Measurements from ENCODE around the gene UBALD2.
"Not testable (repeated sequence)": the region's sequence is repeated elsewhere in the genome, so short reads cannot be mapped to it uniquely, and the experiment has no call there.

UBALD2 gene

GRCh38 chr17:76292567-76292966, 27.4 kb downstream of the UBALD2 start:
- H3K27ac Mint-ChIP-seq, result no peak overlapping the region
- DNase-seq (ENCODE audit: low spot score), result no peak
- H3K4me1 Mint-ChIP-seq (ENCODE audit: low read depth), result no peaks in the 10 kb centered on the region
- no peaks in the 10 kb centered on the region for H3K36me3 Mint-ChIP-seq (ENCODE audit: low read depth)
- no peak overlapping the region for H3K4me3 Mint-ChIP-seq
- H3K9me3 Mint-ChIP-seq, result no peaks in the 10 kb centered on the region
- no peaks in the 10 kb centered on the region for H3K27me3 Mint-ChIP-seq (ENCODE audit: low read depth)

- Mint-ChIP-seq H3K4me1 (ENCODE audit: low read depth) (no peaks in the 10 kb centered on the region), H3K36me3 (ENCODE audit: low read depth) (no peaks in the 10 kb centered on the region), H3K27ac (no peak overlapping the region), H3K9me3 (no peaks in the 10 kb centered on the region), H3K27me3 (ENCODE audit: low read depth) (no peaks in the 10 kb centered on the region), H3K4me3 (no peak overlapping the region)
- DNase-seq (ENCODE audit: low spot score), result no peak
Measured at GRCh38 chr17:76293106-76293505, 28.0 kb downstream of the UBALD2 start.

GRCh38 chr17:76296186-76296585, 31.0 kb downstream of the UBALD2 start:
- no peak overlapping the region for H3K4me3 Mint-ChIP-seq
- H3K9me3 Mint-ChIP-seq, result no peaks in the 10 kb centered on the region
- H3K27ac Mint-ChIP-seq, result peak overlapping the region; percentile 53
- H3K4me1 Mint-ChIP-seq (ENCODE audit: low read depth), result peaks cover 3% of the 10 kb centered on the region
- no peaks in the 10 kb centered on the region for H3K36me3 Mint-ChIP-seq (ENCODE audit: low read depth)
- no peak for DNase-seq (ENCODE audit: low spot score)
- H3K27me3 Mint-ChIP-seq (ENCODE audit: low read depth), result no peaks in the 10 kb centered on the region

GRCh38 chr17:76296889-76297288, 31.7 kb downstream of the UBALD2 start:
- no peak for DNase-seq (ENCODE audit: low spot score)
- H3K9me3 Mint-ChIP-seq, result no peaks in the 10 kb centered on the region
- H3K4me3 Mint-ChIP-seq, result no peak overlapping the region
- H3K36me3 Mint-ChIP-seq (ENCODE audit: low read depth), result no peaks in the 10 kb centered on the region
- H3K4me1 Mint-ChIP-seq (ENCODE audit: low read depth), result peaks cover 3% of the 10 kb centered on the region
- H3K27ac Mint-ChIP-seq, result no peak overlapping the region
- H3K27me3 Mint-ChIP-seq (ENCODE audit: low read depth), result no peaks in the 10 kb centered on the region

GRCh38 chr17:76297436-76297835, 32.3 kb downstream of the UBALD2 start:
- Mint-ChIP-seq H3K9me3 (no peaks in the 10 kb centered on the region), H3K36me3 (ENCODE audit: low read depth) (no peaks in the 10 kb centered on the region), H3K4me3 (no peak overlapping the region), H3K27me3 (ENCODE audit: low read depth) (no peaks in the 10 kb centered on the region), H3K27ac (no peak overlapping the region), H3K4me1 (ENCODE audit: low read depth) (peaks cover 3% of the 10 kb centered on the region)
- DNase-seq (ENCODE audit: low spot score), result no peak

- no peak for DNase-seq (ENCODE audit: low spot score)
- no peaks in the 10 kb centered on the region for H3K9me3 Mint-ChIP-seq
- H3K27ac Mint-ChIP-seq, result no peak overlapping the region
- no peaks in the 10 kb centered on the region for H3K27me3 Mint-ChIP-seq (ENCODE audit: low read depth)
- no peak overlapping the region for H3K4me3 Mint-ChIP-seq
- H3K4me1 Mint-ChIP-seq (ENCODE audit: low read depth), result peaks cover 1% of the 10 kb centered on the region
- peaks cover 2% of the 10 kb centered on the region for H3K36me3 Mint-ChIP-seq (ENCODE audit: low read depth)
Measured at GRCh38 chr17:76304226-76305134, 39.3 kb downstream of the UBALD2 start.

- not testable (repeated sequence) for H3K4me3 Mint-ChIP-seq; H3K27me3 Mint-ChIP-seq (ENCODE audit: low read depth); H3K4me1 Mint-ChIP-seq (ENCODE audit: low read depth); H3K27ac Mint-ChIP-seq; H3K36me3 Mint-ChIP-seq (ENCODE audit: low read depth); H3K9me3 Mint-ChIP-seq; DNase-seq (ENCODE audit: low spot score)
Measured at GRCh38 chr17:76305135-76305454, 39.9 kb downstream of the UBALD2 start.

- H3K27ac Mint-ChIP-seq, result no peak overlapping the region
- H3K4me3 Mint-ChIP-seq, result no peak overlapping the region
- peaks cover 1% of the 10 kb centered on the region for H3K4me1 Mint-ChIP-seq (ENCODE audit: low read depth)
- no peaks in the 10 kb centered on the region for H3K9me3 Mint-ChIP-seq
- H3K36me3 Mint-ChIP-seq (ENCODE audit: low read depth), result peaks cover 8% of the 10 kb centered on the region
- H3K27me3 Mint-ChIP-seq (ENCODE audit: low read depth), result no peaks in the 10 kb centered on the region
- no peak for DNase-seq (ENCODE audit: low spot score)
Measured at GRCh38 chr17:76307299-76307965, 42.3 kb downstream of the UBALD2 start.

GRCh38 chr17:76307966-76308338, 42.8 kb downstream of the UBALD2 start, which contains the start of gene QRICH2:
Gene QRICH2 (minus strand): TSS chr17:76308276. CDS start chr17:76307998, 278 bp downstream.
- H3K4me3 Mint-ChIP-seq, result no peak within 1 kb of the TSS
- no peaks in the 10 kb centered on the region for H3K9me3 Mint-ChIP-seq
- H3K4me1 Mint-ChIP-seq (ENCODE audit: low read depth), result peaks cover 4% of the 10 kb centered on the region
- H3K36me3 Mint-ChIP-seq (ENCODE audit: low read depth), result peaks cover 12% of the 10 kb centered on the region
- DNase-seq (ENCODE audit: low spot score), result no peak
- H3K27me3 Mint-ChIP-seq (ENCODE audit: low read depth), result no peaks in the 10 kb centered on the region
- H3K27ac Mint-ChIP-seq, result no peak within 1 kb of the TSS

- Mint-ChIP-seq H3K4me3 (no peak overlapping the region), H3K9me3 (no peaks in the 10 kb centered on the region), H3K27ac (no peak overlapping the region), H3K27me3 (ENCODE audit: low read depth) (no peaks in the 10 kb centered on the region), H3K4me1 (ENCODE audit: low read depth) (peaks cover 3% of the 10 kb centered on the region), H3K36me3 (ENCODE audit: low read depth) (peaks cover 19% of the 10 kb centered on the region)
- DNase-seq (ENCODE audit: low spot score), result no peak
Measured at GRCh38 chr17:76309461-76309860, 44.3 kb downstream of the UBALD2 start.

- no peak overlapping the region for H3K4me3 Mint-ChIP-seq
- H3K4me1 Mint-ChIP-seq (ENCODE audit: low read depth), result peaks cover 12% of the 10 kb centered on the region
- no peak for DNase-seq (ENCODE audit: low spot score)
- H3K27ac Mint-ChIP-seq, result no peak overlapping the region
- no peaks in the 10 kb centered on the region for H3K27me3 Mint-ChIP-seq (ENCODE audit: low read depth)
- peaks cover 24% of the 10 kb centered on the region for H3K36me3 Mint-ChIP-seq (ENCODE audit: low read depth)
- H3K9me3 Mint-ChIP-seq, result no peaks in the 10 kb centered on the region
Measured at GRCh38 chr17:76312735-76313134, 47.6 kb downstream of the UBALD2 start.

GRCh38 chr17:76314392-76315227, 49.5 kb downstream of the UBALD2 start:
- DNase-seq (ENCODE audit: low spot score), result no peak
- H3K27ac Mint-ChIP-seq, result peak overlapping the region; percentile 32
- H3K36me3 Mint-ChIP-seq (ENCODE audit: low read depth), result peaks cover 26% of the 10 kb centered on the region
- peaks cover 12% of the 10 kb centered on the region for H3K4me1 Mint-ChIP-seq (ENCODE audit: low read depth)
- H3K27me3 Mint-ChIP-seq (ENCODE audit: low read depth), result no peaks in the 10 kb centered on the region
- peak overlapping the region; percentile 15 for H3K4me3 Mint-ChIP-seq
- no peaks in the 10 kb centered on the region for H3K9me3 Mint-ChIP-seq

GRCh38 chr17:76317535-76317934, 52.4 kb downstream of the UBALD2 start:
- no peak for DNase-seq (ENCODE audit: low spot score)
- no peak overlapping the region for H3K4me3 Mint-ChIP-seq
- H3K9me3 Mint-ChIP-seq, result no peaks in the 10 kb centered on the region
- peaks cover 32% of the 10 kb centered on the region for H3K36me3 Mint-ChIP-seq (ENCODE audit: low read depth)
- H3K27me3 Mint-ChIP-seq (ENCODE audit: low read depth), result no peaks in the 10 kb centered on the region
- peaks cover 12% of the 10 kb centered on the region for H3K4me1 Mint-ChIP-seq (ENCODE audit: low read depth)
- no peak overlapping the region for H3K27ac Mint-ChIP-seq

- H3K9me3 Mint-ChIP-seq, result no peaks in the 10 kb centered on the region
- peaks cover 10% of the 10 kb centered on the region for H3K4me1 Mint-ChIP-seq (ENCODE audit: low read depth)
- no peak for DNase-seq (ENCODE audit: low spot score)
- H3K27ac Mint-ChIP-seq, result no peak overlapping the region
- H3K36me3 Mint-ChIP-seq (ENCODE audit: low read depth), result peaks cover 28% of the 10 kb centered on the region
- H3K27me3 Mint-ChIP-seq (ENCODE audit: low read depth), result no peaks in the 10 kb centered on the region
- H3K4me3 Mint-ChIP-seq, result no peak overlapping the region
Measured at GRCh38 chr17:76318586-76318985, 53.4 kb downstream of the UBALD2 start.

All from T-helper 2 cell treated with Interferon-gamma antibody and Interleukin-4, amounts not matched to agents 5 μg/mL and 100 μg/mL, for 36 hours (primary cell).